Stimulated activated CD4-positive, alpha-beta T cell treated with anti-CD3 and anti-CD28 coated beads, Interleukin-4, amount 100 ng/mL, for 4 hours (primary cell): ENCODE results near the gene MAP3K20.
"Not testable (repeated sequence)": the region's sequence is repeated elsewhere in the genome, so short reads cannot be mapped to it uniquely, and the experiment has no call there.

Source experiments
- DNase-seq, 2 experiments: peaks; one replicate each; pipeline ENCODE4 v3.0.0-alpha.2; 2020

The MAP3K20 gene

GRCh38 chr2:173075781-173076580, at the start of gene MAP3K20:
MAP3K20 (plus strand) TSS chr2:173075846; CDS start chr2:173091032, 15,186 bp downstream.
- DNase-seq = peak; percentile 30 to 39

- DNase-seq = no peak
Observed at GRCh38 chr2:173026479-173026878, 49.2 kb upstream of the MAP3K20 start.

GRCh38 chr2:173027181-173028128, 48.2 kb upstream of the MAP3K20 start:
- DNase-seq = peak; percentile 56 to 65

GRCh38 chr2:173028141-173028540, 47.5 kb upstream of the MAP3K20 start:
- DNase-seq = no peak

- no peak for DNase-seq
Observed at GRCh38 chr2:173028671-173029070, 47.0 kb upstream of the MAP3K20 start.

- DNase-seq = no peak
Observed at GRCh38 chr2:173030561-173031490, 44.8 kb upstream of the MAP3K20 start.

- DNase-seq = no peak
Observed at GRCh38 chr2:173032032-173032431, 43.6 kb upstream of the MAP3K20 start.

GRCh38 chr2:173033084-173033483, 42.6 kb upstream of the MAP3K20 start:
- no peak for DNase-seq

GRCh38 chr2:173034143-173034542, 41.5 kb upstream of the MAP3K20 start:
- DNase-seq = no peak

- DNase-seq = no peak
Observed at GRCh38 chr2:173037245-173038120, 38.2 kb upstream of the MAP3K20 start.

- not testable (repeated sequence) for DNase-seq
Observed at GRCh38 chr2:173038257-173038656, 37.4 kb upstream of the MAP3K20 start.

- DNase-seq = no peak
Observed at GRCh38 chr2:173040729-173041128, 34.9 kb upstream of the MAP3K20 start.

GRCh38 chr2:173043476-173043875, 32.2 kb upstream of the MAP3K20 start:
- DNase-seq = no peak

GRCh38 chr2:173043897-173044519, 31.6 kb upstream of the MAP3K20 start:
- DNase-seq = no peak

- DNase-seq = no peak
Observed at GRCh38 chr2:173044686-173045085, 31.0 kb upstream of the MAP3K20 start.

- no peak for DNase-seq
Observed at GRCh38 chr2:173045181-173045580, 30.5 kb upstream of the MAP3K20 start.

- DNase-seq = no peak
Observed at GRCh38 chr2:173048522-173048896, 27.1 kb upstream of the MAP3K20 start.

- no peak for DNase-seq
Observed at GRCh38 chr2:173048897-173049661, 26.6 kb upstream of the MAP3K20 start.

- DNase-seq = no peak
Observed at GRCh38 chr2:173049831-173050230, 25.8 kb upstream of the MAP3K20 start.

GRCh38 chr2:173050684-173051083, 25.0 kb upstream of the MAP3K20 start:
- no peak for DNase-seq
